ENCODE results near the gene BCL6B. TPM values are rescaled to one million over a fixed set of nuclear protein-coding genes. Genes with fewer than 3 reads are reported as not detected.

Gene BCL6B
- total RNA-seq, 1 experiment from 2014 or later = 0.57 TPM

GRCh38 chr17:7077911-7078546 lies 55.2 kb downstream of the BCL6B start:
- Histone ChIP-seq H3K4me2 (ENCODE audit: low read length) (no peak overlapping the region), H3K27ac (ENCODE audit: low read depth, low read length) (no peak overlapping the region), H3K27me3 (ENCODE audit: insufficient read depth, low read length) (no peaks in the 10 kb centered on the region), H3K9ac (ENCODE audit: low read length) (no peak overlapping the region), H4K20me1 (ENCODE audit: insufficient read depth) (no peaks in the 10 kb centered on the region), H3K36me3 (ENCODE audit: control insufficient read depth in 1 of 2, insufficient read depth in 2 of 2, low read length in 2 of 2) (no peaks in the 10 kb centered on the region), H3K9me3 (ENCODE audit: control insufficient read depth in 1 of 2, insufficient read depth in 1 of 2, low read depth in 1 of 2, low read length in 2 of 2) (no peaks in the 10 kb centered on the region; a peak in 1 of 4 replicates), H2AFZ (ENCODE audit: low read depth, low read length, poor library complexity, severe bottlenecking) (no peak overlapping the region), H3K9me2 (ENCODE audit: insufficient read depth) (no peaks in the 10 kb centered on the region), H3K4me1 (ENCODE audit: control insufficient read depth in 1 of 2, insufficient read depth in 2 of 2, low read length in 2 of 2) (no peaks in the 10 kb centered on the region), H3K4me3 (replicated peaks in 1 of 2; ENCODE audit: low read depth in 1 of 2, low read length in 2 of 2) (no peak overlapping the region), H3K79me2 (ENCODE audit: insufficient read depth, low read length) (no peaks in the 10 kb centered on the region)
- no peak for DNase-seq (ENCODE audit: low read depth, low spot score)
- RAD21 ChIA-PET (ENCODE audit: low non-redundant PET in 1 of 2, low total read pairs in 2 of 2, uncharacterized antibody in 2 of 2, unreplicated experiment in 2 of 2) = no interaction called here
- CTCF ChIA-PET = no interaction called here
- TF ChIP-seq TCF7L2 (IDR thresholded peaks at IDR 0.05; ENCODE audit: borderline replicate concordance, extremely low read depth, insufficient read depth, insufficient read length) = no peak
- no peak for TF ChIP-seq CBX3 (IDR thresholded peaks at IDR 0.05; ENCODE audit: low read depth)
- TF ChIP-seq YY1 (IDR thresholded peaks at IDR 0.05; ENCODE audit: extremely low read depth, insufficient replicate concordance, low read depth, low read length) = no peak
- no peak for TF ChIP-seq FOSL1 (IDR thresholded peaks at IDR 0.05; ENCODE audit: low read depth)
- no peak for TF ChIP-seq ZBTB33 (IDR thresholded peaks at IDR 0.05; ENCODE audit: extremely low read depth, insufficient replicate concordance, low read length)
- TF ChIP-seq SRF (IDR thresholded peaks at IDR 0.05; ENCODE audit: low read depth) = no peak
- TF ChIP-seq ZNF274 (IDR thresholded peaks at IDR 0.05; ENCODE audit: low read depth, low read length) = no peak
- TF ChIP-seq EZH2phosphoT487 (IDR thresholded peaks at IDR 0.05; ENCODE audit: borderline replicate concordance) = no peak
- TF ChIP-seq ELF1 (IDR thresholded peaks at IDR 0.05; ENCODE audit: borderline replicate concordance, low read depth) = no peak
- TF ChIP-seq CTCF (IDR thresholded peaks at IDR 0.05 in 2 of 3, conservative IDR thresholded peaks at IDR 0.05 in 1 of 3; ENCODE audit: borderline replicate concordance in 1 of 3, insufficient read depth in 1 of 3, low read depth in 2 of 3, low read length in 2 of 3) = no peak
- no TSS peak for BruUV-seq (replicated peaks)
- ATAC-seq = no peak
- intact Hi-C loops (cut with micrococcal nuclease) = no loop called here
- POLR2A ChIA-PET = no interaction called here
